GM23338 (cell line): ENCODE results near the gene DDTL. TPM values are rescaled to one million over a fixed set of nuclear protein-coding genes. Genes with fewer than 3 reads are reported as not detected.

Experiments used
- ATAC-seq: fragments of 200-7000 bp; cut with Tn5 transposase; 3 replicates; pipeline ENCODE4 v1.9.1; 2020
- DNase-seq: peaks from one replicate; pipeline ENCODE4 v3.0.0-alpha.2; 2015; ENCODE audit warnings: low spot score
- H2AFZ ChIP-seq: fragments of 200-600 bp; sonication (generic); 2 replicates; pipeline ENCODE4 v1.8.0; 2016; ENCODE audit warnings: antibody characterized with exemption, mild to moderate bottlenecking, moderate library complexity
- H3F3A ChIP-seq: fragments of 200-600 bp; sonication (generic); replicated peaks from 2 replicates; pipeline ENCODE4 v1.8.0; 2017; ENCODE audit warnings: antibody characterized with exemption, mixed run types, low read depth
- H3K27ac ChIP-seq: fragments of 200-600 bp; sonication (generic); 2 replicates; pipeline ENCODE4 v1.6.1; 2016; ENCODE audit warnings: low read depth
- H3K27me3 ChIP-seq: fragments of 200-600 bp; sonication (generic); 2 replicates; pipeline ENCODE4 v1.8.0; 2016; ENCODE audit warnings: mild to moderate bottlenecking, mixed run types, moderate library complexity; ENCODE audit not compliant: insufficient read depth
- H3K36me3 ChIP-seq: fragments of 200-600 bp; sonication (generic); 2 replicates; pipeline ENCODE4 v1.8.0; 2016; ENCODE audit warnings: mild to moderate bottlenecking; ENCODE audit not compliant: insufficient read depth
- H3K4me1 ChIP-seq: fragments of 200-600 bp; sonication (generic); 2 replicates; pipeline ENCODE4 v1.8.0; 2016; ENCODE audit warnings: mild to moderate bottlenecking, moderate library complexity; ENCODE audit not compliant: insufficient read depth
- H3K4me2 ChIP-seq: fragments of 200-600 bp; sonication (generic); 2 replicates; pipeline ENCODE4 v1.7.1; 2017; ENCODE audit warnings: mixed run types
- H3K4me3 ChIP-seq: fragments of 200-600 bp; sonication (generic); 2 replicates; pipeline ENCODE4 v1.6.1; 2016; ENCODE audit warnings: mixed run types
- H3K79me2 ChIP-seq: fragments of 200-600 bp; sonication (generic); replicated peaks from 2 replicates; pipeline ENCODE4 v1.8.0; 2017; ENCODE audit warnings: mild to moderate bottlenecking; ENCODE audit not compliant: insufficient read depth
- H3K9me2 ChIP-seq: fragments of 200-600 bp; sonication (generic); 2 replicates; pipeline ENCODE4 v1.8.0; 2017; ENCODE audit not compliant: insufficient read depth
- H4K20me1 ChIP-seq: fragments of 200-600 bp; sonication (generic); replicated peaks from 2 replicates; pipeline ENCODE4 v1.8.0; 2017; ENCODE audit warnings: mild to moderate bottlenecking; ENCODE audit not compliant: insufficient read depth
- H3K27ac Mint-ChIP-seq: 2 replicates; pipeline ENCODE4 v1.8.0; 2020; ENCODE audit warnings: inconsistent platforms, mild to moderate bottlenecking, moderate library complexity, mixed read lengths
- H3K27me3 Mint-ChIP-seq: 3 replicates; pipeline ENCODE4 v1.8.0; 2022; ENCODE audit warnings: low read depth, mild to moderate bottlenecking, moderate library complexity, mixed read lengths, inconsistent platforms; ENCODE audit not compliant: insufficient read depth, poor library complexity
- H3K36me3 Mint-ChIP-seq: 3 replicates; pipeline ENCODE4 v1.8.0; 2021; ENCODE audit warnings: low read depth, mild to moderate bottlenecking, inconsistent platforms, moderate library complexity, mixed read lengths
- H3K4me1 Mint-ChIP-seq: 3 replicates; pipeline ENCODE4 v1.8.0; 2020; ENCODE audit warnings: mild to moderate bottlenecking, inconsistent platforms, mixed read lengths
- H3K4me3 Mint-ChIP-seq: 3 replicates; pipeline ENCODE4 v1.8.0; 2021; ENCODE audit warnings: moderate library complexity, mild to moderate bottlenecking, inconsistent platforms, mixed read lengths
- H3K9me3 Mint-ChIP-seq: 3 replicates; pipeline ENCODE4 v1.8.0; 2020; ENCODE audit warnings: moderate library complexity, mild to moderate bottlenecking, inconsistent platforms, mixed read lengths
- CREB1 ChIP-seq: fragments of 250-450 bp; sonication (Bioruptor Pico); IDR thresholded peaks from 2 replicates; pipeline ENCODE4 v1.5.0; 2020; ENCODE audit warnings: low read depth, mild to moderate bottlenecking, moderate library complexity
- CTCF ChIP-seq, 2 experiments: fragments of 200-600 bp in 1 of 2; sonication (generic) in 1 of 2; conservative IDR thresholded peaks; 2 replicates each; pipeline versions ENCODE4 v1.5.1 to v1.6.1; 2016 to 2017; ENCODE audit warnings: antibody characterized with exemption in 2 of 2, low read depth in 2 of 2, mild to moderate bottlenecking in 2 of 2, moderate library complexity in 1 of 2
- ETS1 ChIP-seq: IDR thresholded peaks from 2 replicates; pipeline ENCODE4 v1.6.1; 2016; ENCODE audit warnings: antibody characterized with exemption
- EZH2 ChIP-seq: fragments of 200-600 bp; sonication (generic); IDR thresholded peaks from one replicate; pipeline ENCODE4 v1.8.0; 2017; ENCODE audit warnings: antibody characterized with exemption, mild to moderate bottlenecking, low read depth; ENCODE audit not compliant: unreplicated experiment
- EZH2phosphoT487 ChIP-seq: fragments of 200-600 bp; sonication (generic); IDR thresholded peaks from one replicate; pipeline ENCODE4 v1.8.1; 2018; ENCODE audit warnings: antibody characterized with exemption; ENCODE audit not compliant: unreplicated experiment
- JUNB ChIP-seq: IDR thresholded peaks from one replicate; pipeline ENCODE4 v1.6.1; 2016; ENCODE audit warnings: antibody characterized with exemption; ENCODE audit not compliant: unreplicated experiment
- NANOG ChIP-seq: IDR thresholded peaks from 2 replicates; pipeline ENCODE4 v1.6.1; 2016; ENCODE audit warnings: antibody characterized with exemption, borderline replicate concordance
- POLR2AphosphoS5 ChIP-seq: IDR thresholded peaks from 2 replicates; pipeline ENCODE4 v1.6.1; 2016; ENCODE audit warnings: antibody characterized with exemption, low read depth
- REST ChIP-seq: IDR thresholded peaks from one replicate; pipeline ENCODE4 v1.6.1; 2018; ENCODE audit warnings: antibody characterized with exemption; ENCODE audit not compliant: unreplicated experiment
- STAT1 ChIP-seq: IDR thresholded peaks from one replicate; pipeline ENCODE4 v1.6.1; 2016; ENCODE audit warnings: antibody characterized with exemption; ENCODE audit not compliant: unreplicated experiment
- ZNF114 ChIP-seq: fragments of 250-450 bp; sonication (Bioruptor Pico); IDR thresholded peaks from 2 replicates; pipeline ENCODE4 v1.5.0; 2020; ENCODE audit warnings: mild to moderate bottlenecking, moderate library complexity
- ZNF331 ChIP-seq: fragments of 250-450 bp; sonication (Bioruptor Pico); IDR thresholded peaks from 2 replicates; pipeline ENCODE4 v1.5.0; 2020; ENCODE audit warnings: low read depth, mild to moderate bottlenecking, moderate library complexity
- ZNF462 ChIP-seq: fragments of 250-450 bp; sonication (Bioruptor Pico); IDR thresholded peaks from 2 replicates; pipeline ENCODE4 v1.5.0; 2020; ENCODE audit warnings: mild to moderate bottlenecking, moderate library complexity
- polyA plus RNA-seq: library from polyadenylated mRNA; unstranded; fragments of >200 nt; fragmentation: Nextera tagmentation; extraction: Ambion mirVana; gene quantifications from 2 replicates; pipeline ENCODE4 v1.2.1, GENCODE V29; 2016
- total RNA-seq: library from RNA; depleted of rRNA; stranded (reverse); fragments of >200 nt; shearing (Covaris generic); gene quantifications from 2 replicates; pipeline ENCODE4 v1.2.3, GENCODE V29; 2014

DDTL gene
- total and polyA plus RNA-seq, 2 experiments from 2014 or later, result 2.1 to 3.7 TPM

- H3K27me3 ChIP-seq, result no peaks in the 10 kb centered on the region
- H3K4me3 Mint-ChIP-seq, result no peak overlapping the region
- peaks cover 67% of the 10 kb centered on the region for H3K36me3 Mint-ChIP-seq
- no peaks in the 10 kb centered on the region for H3K9me2 ChIP-seq
- ATAC-seq, result no peak
- H3K27me3 Mint-ChIP-seq, result peaks cover 3% of the 10 kb centered on the region
- H3K36me3 ChIP-seq, result peaks cover 15% of the 10 kb centered on the region
- H3K4me2 ChIP-seq, result no peak overlapping the region
- H3K4me3 ChIP-seq, result no peak overlapping the region
- DNase-seq, result no peak
- H3K9me3 Mint-ChIP-seq, result peaks cover 45% of the 10 kb centered on the region
- peaks cover 3% of the 10 kb centered on the region; the same call in 1 of the 2 replicates for H4K20me1 ChIP-seq
- no peak overlapping the region for H3K27ac Mint-ChIP-seq
- TF ChIP-seq ZNF114 (CRISPR knock-in tag) (no peak), CTCF (conservative IDR thresholded peaks at IDR 0.05; ENCODE audit: low read depth in 2 of 2) (no peak), ZNF331 (no peak), EZH2phosphoT487 (no peak), JUNB (no peak), NANOG (no peak), ZNF462 (no peak), ETS1 (no peak), REST (no peak), CREB1 (CRISPR knock-in tag) (no peak), EZH2 (no peak), STAT1 (no peak), POLR2AphosphoS5 (no peak)
- H3F3A ChIP-seq, result no peaks in the 10 kb centered on the region
- H3K79me2 ChIP-seq, result no peaks in the 10 kb centered on the region
- H3K4me1 Mint-ChIP-seq, result no peaks in the 10 kb centered on the region
- no peak overlapping the region for H3K27ac ChIP-seq
- H2AFZ ChIP-seq, result no peak overlapping the region
- no peaks in the 10 kb centered on the region for H3K4me1 ChIP-seq
Observed at GRCh38 chr22:23926561-23926960, 40.1 kb upstream of the DDTL start.
